Renal pelvis (tissue), 12 donors: ENCODE results near the gene CLCN3. TPM values are rescaled to one million over a fixed set of nuclear protein-coding genes. Genes with fewer than 3 reads are reported as not detected.
"Not testable (repeated sequence)": the region's sequence is repeated elsewhere in the genome, so short reads cannot be mapped to it uniquely, and the experiment has no call there.

Experiments
- DNase-seq: peaks from one replicate; pipeline ENCODE4 v3.0.0-alpha.2; 2013
- long read RNA-seq, 16 experiments: transcript quantifications; one replicate each; lab custom pipeline, GENCODE V29; 2026
- polyA plus RNA-seq, 3 donors: library from polyadenylated mRNA; unstranded; fragments of 120-200 nt; gene quantifications; one replicate each; pipeline ENCODE4 v1.2.1, GENCODE V29; 2013; ENCODE audit not compliant: insufficient read length in 3 of 3

CLCN3 gene
- 10 to 100 TPM; 51.0 to 70.2 (median 56.8) TPM for polyA plus RNA-seq
- long read RNA-seq, donor 1, full-length matches to known transcripts = 3 of 174 reads
- long read RNA-seq, donor 1, partial matches to known transcripts = 171 of 174 reads
- long read RNA-seq, donor 1, other reads (novel, unspliced or antisense) = 0 of 174 reads
- long read RNA-seq, donor 2, full-length matches to known transcripts = 5 of 21 reads
- long read RNA-seq, donor 2, partial matches to known transcripts = 16 of 21 reads
- long read RNA-seq, donor 2, other reads (novel, unspliced or antisense) = 0 of 21 reads
- long read RNA-seq, donor 3, full-length matches to known transcripts = 6 of 123 reads
- long read RNA-seq, donor 3, partial matches to known transcripts = 117 of 123 reads
- long read RNA-seq, donor 3, other reads (novel, unspliced or antisense) = 0 of 123 reads
- long read RNA-seq, donor 4, full-length matches to known transcripts = 3 of 11 reads
- long read RNA-seq, donor 4, partial matches to known transcripts = 8 of 11 reads
- long read RNA-seq, donor 4, other reads (novel, unspliced or antisense) = 0 of 11 reads
- long read RNA-seq, donor 5, full-length matches to known transcripts = 2 of 2 reads
- long read RNA-seq, donor 5, partial matches to known transcripts = 0 of 2 reads
- long read RNA-seq, donor 5, other reads (novel, unspliced or antisense) = 0 of 2 reads
- long read RNA-seq, donor 6, full-length matches to known transcripts = 5 of 24 reads
- long read RNA-seq, donor 6, partial matches to known transcripts = 19 of 24 reads
- long read RNA-seq, donor 6, other reads (novel, unspliced or antisense) = 0 of 24 reads
- long read RNA-seq, donor 7, full-length matches to known transcripts = 12 of 48 reads
- long read RNA-seq, donor 7, partial matches to known transcripts = 36 of 48 reads
- long read RNA-seq, donor 7, other reads (novel, unspliced or antisense) = 0 of 48 reads
- long read RNA-seq, donor 8, partial matches to known transcripts = 15 of 16 reads
- long read RNA-seq, donor 8, other reads (novel, unspliced or antisense) = 0 of 16 reads
- long read RNA-seq, donor 9, full-length matches to known transcripts = 5 of 25 reads
- long read RNA-seq, donor 9, partial matches to known transcripts = 20 of 25 reads
- long read RNA-seq, donor 9, other reads (novel, unspliced or antisense) = 0 of 25 reads
- long read RNA-seq, donor 10, full-length matches to known transcripts = 3 of 16 reads
- long read RNA-seq, donor 10, partial matches to known transcripts = 13 of 16 reads
- long read RNA-seq, donor 10, other reads (novel, unspliced or antisense) = 0 of 16 reads
- long read RNA-seq, donor 11, full-length matches to known transcripts = 4 of 4 reads
- long read RNA-seq, donor 11, partial matches to known transcripts = 0 of 4 reads
- long read RNA-seq, donor 11, other reads (novel, unspliced or antisense) = 0 of 4 reads
- long read RNA-seq, donor 12, full-length matches to known transcripts = 8 of 51 reads
- long read RNA-seq, donor 12, partial matches to known transcripts = 43 of 51 reads
- long read RNA-seq, donor 12, other reads (novel, unspliced or antisense) = 0 of 51 reads
- long read RNA-seq, donor 13, full-length matches to known transcripts = 2 of 7 reads
- long read RNA-seq, donor 13, partial matches to known transcripts = 5 of 7 reads
- long read RNA-seq, donor 13, other reads (novel, unspliced or antisense) = 0 of 7 reads
- long read RNA-seq, donor 14, full-length matches to known transcripts = 9 of 49 reads
- long read RNA-seq, donor 14, partial matches to known transcripts = 40 of 49 reads
- long read RNA-seq, donor 14, other reads (novel, unspliced or antisense) = 0 of 49 reads
- long read RNA-seq, donor 15, full-length matches to known transcripts = 7 of 15 reads
- long read RNA-seq, donor 15, partial matches to known transcripts = 8 of 15 reads
- long read RNA-seq, donor 15, other reads (novel, unspliced or antisense) = 0 of 15 reads
- long read RNA-seq, donor 16, full-length matches to known transcripts = 8 of 35 reads
- long read RNA-seq, donor 16, partial matches to known transcripts = 27 of 35 reads
- long read RNA-seq, donor 16, other reads (novel, unspliced or antisense) = 0 of 35 reads

DNA sequence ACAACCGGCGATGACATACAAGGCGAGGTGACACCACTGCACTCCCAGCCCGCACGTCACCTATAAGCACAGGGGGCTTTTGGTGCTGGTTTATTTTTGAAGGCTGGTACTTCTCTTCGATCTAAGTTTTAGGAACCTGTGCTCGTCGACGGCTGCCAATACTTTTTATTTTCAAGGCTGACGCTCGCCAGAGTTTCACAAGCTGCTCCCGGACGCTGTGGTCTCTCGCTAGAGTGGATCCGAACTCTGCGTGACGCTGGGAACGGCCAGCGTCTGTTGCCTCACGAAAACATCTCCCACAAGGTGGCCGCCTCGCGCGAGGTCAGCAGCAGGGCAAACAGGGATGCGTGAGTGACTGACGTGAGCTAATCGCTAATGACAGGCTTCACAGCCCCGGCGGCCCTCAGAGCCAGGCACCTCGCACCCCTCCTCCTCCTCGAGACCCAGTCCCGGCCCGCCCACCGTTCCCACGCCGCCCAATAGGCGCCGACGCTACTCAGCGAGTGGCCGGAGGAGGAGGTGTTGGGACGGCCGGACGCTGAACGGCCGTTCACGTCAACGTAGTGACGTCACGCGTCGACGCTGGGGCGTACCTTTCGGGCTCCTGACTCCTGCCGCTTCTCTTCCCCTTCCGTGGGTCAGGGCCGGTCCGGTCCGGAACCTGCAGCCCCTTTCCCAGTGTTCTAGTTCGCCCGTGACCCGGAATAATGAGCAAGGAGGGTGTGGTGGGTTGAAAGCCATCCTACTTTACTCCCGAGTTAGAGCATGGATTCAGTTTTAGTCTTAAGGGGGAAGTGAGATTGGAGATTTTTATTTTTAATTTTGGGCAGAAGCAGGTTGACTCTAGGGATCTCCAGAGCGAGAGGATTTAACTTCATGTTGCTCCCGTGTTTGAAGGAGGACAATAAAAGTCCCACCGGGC, at the start of gene CLCN3:
CLCN3 (plus strand) TSS at position 621 of the 922 bp plus-strand sequence. CDS start 15,351 bp downstream, outside the sequence.
- DNase-seq = peak; percentile 98

DNA sequence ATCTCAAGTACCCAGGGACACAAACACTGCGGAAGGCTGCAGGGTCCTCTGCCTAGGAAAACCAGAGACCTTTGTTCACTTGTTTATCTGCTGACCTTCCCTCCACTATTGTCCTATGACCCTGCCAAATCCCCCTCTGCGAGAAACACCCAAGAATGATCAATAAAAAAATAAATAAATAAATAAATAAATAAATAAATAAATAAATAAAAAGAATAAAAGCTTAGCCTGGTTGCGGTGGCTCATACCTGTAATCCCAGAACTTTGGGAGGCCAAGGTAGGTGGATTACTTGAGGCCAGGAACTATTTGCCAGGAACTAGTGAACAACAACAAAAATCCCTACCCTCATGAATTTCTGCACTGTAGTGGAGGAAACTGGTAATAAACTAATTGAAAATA, 49.4 kb upstream of the CLCN3 start:
- DNase-seq = not testable (repeated sequence)

DNA sequence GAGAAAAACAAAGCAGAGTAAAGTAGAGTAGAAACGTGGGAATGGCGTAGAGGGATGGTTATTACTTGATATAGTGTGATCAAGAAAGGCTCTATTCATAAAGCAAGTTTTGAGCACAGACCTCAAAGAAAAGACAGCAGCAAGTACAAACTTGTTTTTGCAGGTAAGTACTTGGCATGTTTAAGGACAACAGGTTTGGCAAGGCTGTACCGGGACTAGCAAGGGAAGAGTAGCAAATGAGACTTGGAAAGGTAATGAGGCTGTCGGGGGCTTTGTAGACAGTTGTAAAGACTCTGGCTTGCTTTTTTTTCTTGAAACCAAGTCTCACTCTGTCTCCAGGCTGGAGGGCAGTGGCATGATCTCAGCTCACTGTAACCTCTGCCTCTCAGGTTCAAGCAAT, 48.9 kb upstream of the CLCN3 start:
- no peak for DNase-seq

DNA sequence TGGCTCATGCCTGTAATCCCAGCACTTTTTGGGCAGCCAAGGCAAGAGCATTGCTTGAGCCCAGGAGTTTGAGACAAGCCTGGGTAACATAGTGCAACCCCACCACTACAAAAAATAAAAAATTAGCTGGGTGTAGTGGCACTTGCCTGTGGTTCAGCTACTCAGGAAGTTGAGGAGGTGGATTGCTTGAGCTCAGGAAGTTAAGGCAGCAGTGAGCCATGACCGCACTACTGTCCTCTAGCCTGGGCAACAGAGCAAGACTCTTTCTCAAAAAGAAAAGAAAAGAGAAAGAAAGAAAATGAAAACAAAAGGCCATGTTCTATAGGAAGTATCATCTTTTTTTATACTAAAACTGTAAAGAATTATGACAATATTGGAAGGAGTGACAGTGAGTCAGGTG, 46.5 kb upstream of the CLCN3 start:
- no peak for DNase-seq

DNA sequence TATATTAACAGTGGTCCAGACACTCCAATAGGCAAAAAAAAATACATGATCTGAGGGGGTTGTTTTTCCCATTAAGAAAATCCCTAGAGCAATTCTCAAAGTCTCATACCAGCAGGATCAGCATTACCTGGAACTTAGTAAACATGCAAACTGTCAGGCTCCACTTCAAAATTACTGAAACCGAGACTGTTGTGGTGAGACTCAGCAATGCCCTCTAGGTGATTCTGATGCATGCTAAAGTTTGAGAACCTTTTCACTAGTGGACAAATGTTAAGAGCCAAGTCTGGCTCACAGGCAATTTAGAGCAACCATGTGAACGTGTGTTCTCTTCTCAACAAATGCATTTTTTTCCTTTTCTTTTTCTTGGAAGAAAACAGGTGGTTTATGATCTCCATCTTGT, 38.2 kb upstream of the CLCN3 start:
- DNase-seq = no peak

DNA sequence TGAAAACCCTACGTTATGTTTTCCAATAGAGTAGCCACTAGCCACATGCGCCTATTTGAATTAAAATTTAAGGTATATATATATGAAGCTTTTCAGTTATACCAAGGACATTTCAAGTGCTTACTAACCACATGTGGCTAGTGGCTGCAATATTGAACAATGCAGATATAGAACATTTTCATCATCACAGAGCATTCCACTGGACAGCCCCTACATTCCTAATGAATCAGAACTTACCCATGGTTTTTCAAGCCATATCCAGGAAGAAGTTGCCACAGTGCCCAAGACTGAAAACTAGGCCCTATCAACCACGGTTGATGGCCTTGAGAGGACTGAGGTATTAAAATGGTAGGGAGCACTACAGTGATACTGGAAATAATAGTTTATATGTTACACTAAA, 37.7 kb upstream of the CLCN3 start:
- DNase-seq = no peak

DNA sequence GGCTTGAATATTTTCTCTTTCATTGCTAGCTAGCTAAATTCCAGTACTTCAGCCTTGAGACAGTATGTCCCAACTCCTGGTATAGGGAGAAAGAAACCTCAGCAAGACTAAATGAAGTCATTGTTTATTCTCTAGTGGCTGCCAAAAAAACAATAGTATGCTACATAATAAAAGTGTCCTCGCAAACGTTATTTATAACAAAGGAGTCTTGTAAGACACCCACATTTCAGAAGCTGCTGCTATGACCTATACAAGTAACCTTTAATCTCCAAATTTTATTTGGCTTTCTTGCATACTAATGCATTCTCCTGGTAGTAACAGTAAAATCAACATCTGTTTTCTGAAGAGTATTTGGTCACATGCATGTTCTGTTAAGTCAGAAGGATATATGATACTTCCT, 36.8 kb upstream of the CLCN3 start:
- DNase-seq = peak; percentile 65

DNA sequence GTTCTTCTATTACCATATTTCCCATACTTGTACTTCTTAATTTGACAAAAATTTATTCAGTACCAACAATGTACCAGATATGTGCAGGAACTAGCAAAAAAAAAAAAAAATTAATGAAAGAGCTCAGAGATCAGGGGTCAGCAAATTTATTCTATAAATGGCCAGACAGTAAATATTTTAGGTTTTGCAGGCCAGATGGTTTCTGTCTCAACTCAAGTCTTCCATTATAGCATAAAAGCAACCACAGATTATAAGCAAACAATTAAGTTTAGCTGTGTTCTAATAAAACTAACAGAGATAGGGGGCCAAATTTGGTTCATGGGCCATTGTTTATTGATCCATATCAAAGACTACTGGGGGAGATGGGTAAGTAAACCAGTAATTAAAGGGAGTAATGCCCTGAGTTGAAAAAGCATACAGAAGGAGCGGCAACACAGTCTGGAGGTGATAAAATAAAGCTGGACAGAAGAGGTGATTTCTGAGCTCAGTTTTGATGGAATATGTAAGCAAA, 27.3 kb upstream of the CLCN3 start:
- DNase-seq = peak; percentile 40

DNA sequence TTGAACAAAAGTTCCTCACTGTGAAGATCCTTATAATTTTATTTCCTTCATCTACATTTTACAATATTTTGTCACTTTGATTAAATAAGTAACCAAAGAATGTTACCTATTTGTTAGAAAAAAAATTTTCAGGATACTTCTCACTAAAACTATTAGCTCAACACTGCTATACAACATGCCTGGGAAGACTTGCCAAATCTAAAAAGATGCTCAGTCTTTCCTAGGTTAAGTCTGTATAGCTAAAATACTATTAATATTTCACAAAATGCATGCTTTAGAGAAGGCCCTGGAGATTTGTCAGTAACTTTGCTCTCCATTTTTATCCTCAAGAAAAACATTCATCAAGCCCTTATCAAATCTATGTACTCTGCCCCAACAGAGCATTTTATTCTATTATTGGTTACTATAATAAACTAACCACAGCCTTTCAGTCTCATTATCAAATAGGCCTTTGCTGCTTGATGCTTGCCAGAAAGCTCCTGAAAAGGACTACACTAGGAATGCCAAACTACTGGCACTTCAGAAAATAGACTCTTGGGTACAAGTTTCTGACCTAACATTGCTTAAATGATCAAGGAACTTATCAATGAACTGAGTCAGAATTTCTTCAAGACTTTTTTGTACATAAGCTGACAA, 25.7 kb upstream of the CLCN3 start:
- DNase-seq = no peak

DNA sequence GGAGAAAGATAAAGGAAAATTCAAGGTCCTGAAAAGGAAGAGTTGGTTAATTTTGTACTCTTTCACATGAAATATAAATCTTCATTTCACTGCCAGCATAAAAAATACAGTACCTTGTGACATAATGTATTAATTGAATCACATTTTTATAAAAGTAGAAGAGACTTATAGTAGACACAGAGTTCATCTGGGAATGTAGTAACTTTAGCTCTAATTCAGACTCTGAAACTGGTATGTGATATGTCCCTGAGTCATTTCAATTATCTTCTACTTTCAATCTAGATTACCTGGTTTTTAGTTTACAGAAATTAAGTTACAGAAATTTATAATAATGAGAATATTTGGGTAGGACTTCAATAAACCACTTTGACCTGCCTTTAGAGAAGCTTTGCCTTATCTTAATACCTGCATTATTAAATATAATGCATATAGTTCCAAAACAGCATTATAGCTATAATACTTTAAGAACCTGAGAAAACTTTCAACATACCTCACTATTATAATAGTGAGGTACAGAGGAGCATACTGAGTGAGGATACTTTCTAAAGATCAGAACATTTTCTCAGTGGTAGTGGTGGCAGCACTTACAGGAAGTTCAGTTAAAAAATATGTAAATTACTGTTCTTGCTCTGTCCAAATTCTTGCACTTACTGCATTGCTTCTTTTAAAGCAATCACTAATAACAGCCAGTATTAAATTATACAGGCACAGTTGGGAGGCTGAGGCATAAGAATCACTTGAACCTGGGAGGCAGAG, 19.2 kb upstream of the CLCN3 start:
- DNase-seq = no peak

DNA sequence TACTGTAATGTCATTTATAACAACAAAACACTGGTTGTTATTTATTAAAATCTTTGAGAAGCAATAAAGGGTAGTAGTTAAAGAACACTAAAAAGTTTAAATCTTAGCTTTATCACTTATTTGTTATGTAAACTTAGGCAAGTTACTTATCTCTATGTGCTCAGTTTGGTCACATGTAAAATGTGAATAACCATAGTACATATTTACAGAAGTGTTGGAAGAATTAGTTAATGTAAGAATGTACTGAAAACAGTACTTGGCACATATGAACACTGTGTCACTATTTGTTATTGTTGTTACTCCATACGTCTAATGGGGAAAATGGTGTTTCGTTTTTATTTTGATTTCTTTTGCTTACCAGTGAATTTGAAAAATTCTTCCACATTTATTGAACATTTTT, 17.1 kb upstream of the CLCN3 start:
- no peak for DNase-seq

DNA sequence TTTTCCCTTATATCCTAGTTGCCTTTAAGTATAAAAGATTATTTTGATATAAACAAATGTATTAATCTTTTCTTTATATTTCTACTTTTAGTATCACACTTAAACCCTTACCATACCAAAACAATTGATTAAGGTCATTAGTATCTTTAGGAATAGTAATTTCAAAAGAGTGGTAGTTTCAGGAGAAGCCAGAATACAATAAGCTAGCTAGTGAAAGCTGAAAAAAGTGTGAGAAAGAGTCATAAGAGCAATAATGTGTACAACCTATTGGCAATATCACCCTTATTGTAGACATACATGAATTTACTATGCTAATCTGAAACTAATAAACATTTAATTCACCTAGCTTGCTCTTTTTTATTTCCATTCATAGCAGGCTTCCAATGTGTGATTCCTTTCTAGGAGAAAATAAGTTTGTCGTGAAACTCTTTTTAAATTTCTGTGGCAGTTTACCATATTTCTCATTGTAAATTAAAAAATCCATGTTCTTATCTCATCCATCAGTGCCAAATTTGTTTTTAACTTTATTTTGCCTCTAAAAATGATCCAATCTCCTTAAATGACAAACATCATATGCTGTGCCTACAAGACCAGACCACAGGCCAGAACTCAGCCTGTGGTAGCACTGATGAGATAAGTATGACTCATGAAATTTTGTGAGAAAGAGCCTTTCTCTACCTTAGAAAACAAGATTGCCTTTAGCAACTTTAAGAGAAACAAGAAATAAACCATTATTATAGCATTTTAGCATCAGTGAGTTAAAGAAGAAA, 16.1 kb upstream of the CLCN3 start:
- no peak for DNase-seq

DNA sequence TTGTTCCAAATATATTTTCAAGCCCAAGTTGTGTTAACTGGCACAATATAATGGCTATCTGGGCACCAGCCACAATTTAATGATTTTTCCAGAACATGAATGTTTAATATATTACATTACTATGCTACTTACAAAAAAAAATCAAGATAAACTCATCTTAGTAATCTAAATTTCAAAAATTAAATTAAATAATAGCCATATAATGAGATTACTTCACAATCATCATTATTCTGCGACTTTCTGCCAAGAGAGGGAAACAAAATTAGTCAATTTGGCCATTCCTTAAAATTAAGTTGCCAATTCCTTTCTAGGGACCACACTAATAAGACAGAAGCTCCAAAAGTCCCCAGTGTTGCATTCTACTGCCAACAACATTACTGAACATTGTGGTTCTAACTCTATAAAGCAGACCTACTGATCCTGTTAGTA, 15.5 kb upstream of the CLCN3 start:
- DNase-seq = no peak

DNA sequence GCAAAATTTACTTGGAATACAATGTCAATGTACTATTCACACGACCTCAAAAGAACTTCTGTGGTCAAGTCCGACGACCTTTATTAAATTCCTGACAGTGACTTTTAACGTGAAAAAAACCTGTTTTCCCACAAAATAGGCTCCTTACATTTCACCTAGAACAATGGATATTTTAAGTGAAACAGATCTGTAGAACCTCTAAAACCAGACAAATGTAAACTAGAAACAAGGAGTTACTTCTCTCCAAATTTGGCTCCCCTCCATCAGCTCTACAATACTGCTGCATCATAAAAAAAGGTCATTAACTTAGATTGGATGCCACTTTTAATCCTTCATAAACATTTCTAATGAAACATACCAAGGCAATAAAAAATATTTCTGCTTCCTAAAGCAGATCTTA, 9.2 kb upstream of the CLCN3 start:
- DNase-seq = no peak

DNA sequence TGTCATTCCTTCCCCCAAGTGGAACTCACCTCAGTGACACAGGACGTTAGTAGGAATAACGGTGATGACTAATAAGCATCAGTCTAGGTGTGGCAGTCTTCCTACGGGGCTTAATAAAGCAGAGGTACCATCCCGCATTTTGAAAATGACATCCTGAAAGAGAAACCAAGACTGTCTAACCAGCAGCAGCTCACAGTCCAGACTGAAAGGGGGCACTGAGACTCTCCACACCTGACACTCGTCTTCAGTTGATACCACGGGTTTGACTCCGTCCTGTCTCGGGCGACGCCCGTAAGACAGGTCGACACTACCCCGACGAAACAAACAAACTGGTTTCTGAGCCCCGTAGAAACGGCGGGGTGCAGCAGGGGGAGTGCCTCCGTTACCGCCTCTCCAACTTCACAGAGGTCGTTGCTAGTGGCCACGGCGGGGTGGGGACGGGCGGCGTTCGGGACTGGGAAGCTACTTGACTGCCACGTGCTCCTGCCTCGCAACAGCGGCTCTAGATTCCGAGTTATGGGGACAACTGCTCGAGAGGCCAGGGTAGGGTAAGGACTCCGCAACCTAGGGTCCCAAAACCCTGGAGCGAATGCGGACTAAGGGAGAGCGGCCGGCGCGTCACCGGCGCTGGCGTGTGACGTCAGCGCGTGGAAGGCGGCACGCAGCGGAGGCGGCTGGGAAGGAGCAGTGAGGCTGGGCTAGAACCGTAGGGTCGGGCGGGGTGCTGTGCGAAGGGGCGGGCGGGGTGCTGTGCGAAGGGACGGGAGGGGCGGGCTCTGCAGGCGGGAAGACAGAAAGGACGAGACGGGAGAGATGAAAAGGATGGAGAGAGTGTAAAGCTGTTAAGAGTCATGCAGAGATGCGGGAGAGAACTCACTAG, 8.1 kb upstream of the CLCN3 start, which contains the start of gene NEK1:
NEK1 (minus strand) TSS at position 593 of the 880 bp plus-strand sequence. CDS start 9,953 bp downstream, outside the sequence.
- DNase-seq = peak; percentile 86
